Endothelial cell of umbilical vein (primary cell): ENCODE data around the gene DERL2. TPM values are rescaled to one million over a fixed set of nuclear protein-coding genes. Genes with fewer than 3 reads are reported as not detected.

Source experiments
- BruUV-seq: library from RNA; stranded (reverse); fragments of 400-500 nt; replicated peaks from 2 replicates; lab custom pipeline; 2021; lab: Mats Ljungman, UMichigan
- CTCF ChIA-PET: fragments of 300-600, 350-600 bp; sonication (Branson Sonifier 250); formaldehyde crosslinking; loops from one replicate; lab custom pipeline; 2021; ENCODE audit warnings: antibody characterized with exemption, inconsistent platforms; lab: Charles Lee
- POLR2A ChIA-PET: fragments of 300-600, 350-600 bp; sonication (Branson Sonifier 250); formaldehyde crosslinking; loops from one replicate; lab custom pipeline; 2021; ENCODE audit warnings: antibody characterized with exemption, inconsistent platforms; lab: Charles Lee
- DNase-seq: peaks from one replicate; pipeline ENCODE4 v3.0.0-alpha.2; 2011; ENCODE audit warnings: low read depth, low spot score
- FAIRE-seq: peaks from 2 replicates; lab custom pipeline; 2011; peaks lifted over from hg19 to GRCh38; lab: Jason Lieb, UNC
- H2AFZ ChIP-seq: 2 replicates; pipeline ENCODE4 v1.6.0; 2012; ENCODE audit warnings: low read depth, low read length, control low read depth, inconsistent platforms
- H3K27ac ChIP-seq: 2 replicates; pipeline ENCODE4 v1.5.1; 2011; ENCODE audit warnings: low read depth, mild to moderate bottlenecking, control low read depth, low read length, moderate library complexity; ENCODE audit not compliant: insufficient read depth
- H3K27me3 ChIP-seq, 2 experiments: 2 replicates each; pipeline versions ENCODE4 v1.6.0 to v1.6.1; 2011; ENCODE audit warnings: low read length in 2 of 2, mixed read lengths in 1 of 2; ENCODE audit not compliant: control insufficient read depth in 2 of 2, insufficient read depth in 2 of 2
- H3K36me3 ChIP-seq, 2 experiments: 2 replicates in 1 of 2; 3 replicates in 1 of 2; pipeline ENCODE4 v1.5.1; 2011; ENCODE audit warnings: low read length in 2 of 2, mild to moderate bottlenecking in 1 of 2, moderate library complexity in 1 of 2; ENCODE audit not compliant: control insufficient read depth in 2 of 2, insufficient read depth in 2 of 2; ENCODE audit errors: extremely low read depth in 1 of 2
- H3K4me1 ChIP-seq: 3 replicates; pipeline ENCODE4 v1.5.1; 2011; ENCODE audit warnings: mild to moderate bottlenecking, low read length; ENCODE audit not compliant: control insufficient read depth, insufficient read depth; ENCODE audit errors: extremely low read depth
- H3K4me2 ChIP-seq: 2 replicates; pipeline ENCODE4 v1.6.1; 2011; ENCODE audit warnings: low read length, control low read depth, mixed read lengths; ENCODE audit not compliant: insufficient read depth
- H3K4me3 ChIP-seq, 3 experiments: fragments of 200-600 bp in 1 of 3; sonication (generic), shearing (Covaris generic) in 1 of 3; replicated peaks in 1 of 3; 2 replicates each; pipeline ENCODE4 v1.5.1; 2011 to 2016; ENCODE audit warnings: control low read depth in 3 of 3, low read length in 3 of 3, mild to moderate bottlenecking in 2 of 3, inconsistent platforms in 1 of 3, low read depth in 1 of 3, moderate library complexity in 1 of 3; ENCODE audit not compliant: insufficient read depth in 1 of 3
- H3K79me2 ChIP-seq: 2 replicates; pipeline ENCODE4 v1.6.0; 2012; ENCODE audit warnings: low read length, inconsistent platforms; ENCODE audit not compliant: control insufficient read depth, insufficient read depth
- H3K9ac ChIP-seq: replicated peaks from 2 replicates; pipeline ENCODE3; 2011; ENCODE audit warnings: low read length, control low read depth; ENCODE audit not compliant: insufficient read depth; ENCODE audit errors: extremely low read depth
- H3K9me1 ChIP-seq: replicated peaks from 3 replicates; pipeline ENCODE4 v1.6.0; 2011; ENCODE audit warnings: mild to moderate bottlenecking, low read length; ENCODE audit not compliant: control insufficient read depth, insufficient read depth; ENCODE audit errors: extremely low read depth
- H3K9me3 ChIP-seq: replicated peaks from 2 replicates; pipeline ENCODE4 v1.5.1; 2012; ENCODE audit warnings: low read length, inconsistent platforms; ENCODE audit not compliant: control insufficient read depth, insufficient read depth
- H4K20me1 ChIP-seq: replicated peaks from 2 replicates; pipeline ENCODE3; 2011; ENCODE audit warnings: mild to moderate bottlenecking, low read length; ENCODE audit not compliant: control insufficient read depth, insufficient read depth; ENCODE audit errors: extremely low read depth
- CTCF ChIP-seq, 2 donors: IDR thresholded peaks; 1 replicate in 1 of 2; 2 replicates in 1 of 2; pipeline ENCODE4 v1.5.1; 2011; ENCODE audit warnings: low read length in 2 of 2, mild to moderate bottlenecking in 2 of 2, moderate library complexity in 2 of 2, control low read depth in 1 of 2, inconsistent platforms in 1 of 2, low read depth in 1 of 2; ENCODE audit not compliant: insufficient read depth in 1 of 2; ENCODE audit errors: extremely low read depth in 1 of 2
- EZH2 ChIP-seq: IDR thresholded peaks from 2 replicates; pipeline ENCODE4 v1.6.1; 2012; ENCODE audit warnings: borderline replicate concordance, low read depth, mild to moderate bottlenecking, moderate library complexity, low read length, inconsistent platforms; ENCODE audit not compliant: severe bottlenecking
- FOS ChIP-seq: IDR thresholded peaks from 2 replicates; pipeline ENCODE4 v1.6.1; 2011; ENCODE audit warnings: mild to moderate bottlenecking, low read length, moderate library complexity, borderline replicate concordance; ENCODE audit not compliant: insufficient read depth
- GATA2 ChIP-seq: IDR thresholded peaks from 2 replicates; pipeline ENCODE4 v1.7.0; 2011; ENCODE audit warnings: low read depth, mild to moderate bottlenecking, moderate library complexity, mixed read lengths, low read length; ENCODE audit not compliant: insufficient read length, insufficient read depth
- JUN ChIP-seq: IDR thresholded peaks from 2 replicates; pipeline ENCODE4 v1.6.1; 2011; ENCODE audit warnings: borderline replicate concordance, low read depth; ENCODE audit not compliant: insufficient read length, insufficient read depth
- MAX ChIP-seq: IDR thresholded peaks from 2 replicates; pipeline ENCODE4 v1.6.1; 2011; ENCODE audit not compliant: insufficient read depth, insufficient read length
- MYC ChIP-seq: IDR thresholded peaks from one replicate; pipeline ENCODE4 v1.6.1; 2011; ENCODE audit warnings: mild to moderate bottlenecking, low read depth, low read length
- POLR2A ChIP-seq: IDR thresholded peaks from 2 replicates; pipeline ENCODE4 v1.6.1; 2012; ENCODE audit warnings: low read depth, mild to moderate bottlenecking, control low read depth, low read length
- POLR2AphosphoS5 ChIP-seq: IDR thresholded peaks from 2 replicates; pipeline ENCODE4 v1.6.1; 2012; ENCODE audit warnings: low read depth, mild to moderate bottlenecking, control low read depth, low read length, moderate library complexity; ENCODE audit not compliant: insufficient read depth
- dilution Hi-C: fragments of 300-500 bp; cut with MboI; formaldehyde crosslinking; loops from one replicate; pipeline ENCODE4 v1.15.0; 2019; ENCODE audit warnings: low sequenced_read_pairs; ENCODE audit not compliant: extremely low pct_ligation_motif_present
- intact Hi-C: fragments of 100-400 bp; cut with micrococcal nuclease; formaldehyde crosslinking; loops from one replicate; pipeline ENCODE4 v1.10.0; 2022
- polyA plus RNA-seq, 4 experiments: library from polyadenylated mRNA; depleted of rRNA in 3 of 4; stranded (reverse) in 3 of 4; unstranded in 1 of 4; fragments of >200 nt; gene quantifications; 2 replicates each; pipeline versions ENCODE4 v1.2.1 to v1.2.3, GENCODE V29; 2011 to 2012; ENCODE audit warnings: missing spikeins in 1 of 4
- total RNA-seq: library from RNA; stranded (reverse); gene quantifications from 2 replicates; pipeline ENCODE4 v1.2.3, GENCODE V29; 2021

The DERL2 gene
- total and polyA plus RNA-seq, 2 donors (not counting 3 experiments of a cell fraction or from before 2014, with no cell fraction given): 84.5 to 117 TPM

GRCh38 chr17:5429191-5429887 is 56.6 kb downstream of the DERL2 start:
- Histone ChIP-seq H3K4me1 (no peaks in the 10 kb centered on the region), H3K36me3 (peaks cover 24 to 54% of the 10 kb centered on the region in 2 experiments), H3K9ac (no peak overlapping the region), H3K27me3 (no peaks in the 10 kb centered on the region), H3K9me1 (no peaks in the 10 kb centered on the region), H3K79me2 (no peaks in the 10 kb centered on the region), H3K4me2 (no peak overlapping the region), H3K9me3 (no peaks in the 10 kb centered on the region), H3K27ac (no peak overlapping the region), H3K4me3 (no peak overlapping the region), H2AFZ (no peak overlapping the region), H4K20me1 (no peaks in the 10 kb centered on the region)
- POLR2A ChIA-PET: no interaction called here
- FAIRE-seq: no peak
- TF ChIP-seq FOS: no peak
- no peak for TF ChIP-seq MYC
- TF ChIP-seq GATA2: no peak
- no peak for TF ChIP-seq JUN
- no peak for TF ChIP-seq POLR2AphosphoS5
- TF ChIP-seq MAX: no peak
- intact Hi-C loops (no loop called here), dilution Hi-C loops (no loop called here)
- DNase-seq: no peak
- CTCF ChIA-PET: interaction anchor here (6.0 kb wide), 1 partner anchor 10 kb away, joined by 43 read pairs; the partner anchor contains the start of gene C1QBP
- no TSS peak for BruUV-seq

- Histone ChIP-seq H3K27ac (no peak overlapping the region), H3K36me3 (peaks cover 27 to 39% of the 10 kb centered on the region in 2 experiments), H3K4me1 (peaks cover 6% of the 10 kb centered on the region), H2AFZ (no peak overlapping the region), H3K9me1 (no peaks in the 10 kb centered on the region), H3K4me2 (no peak overlapping the region), H3K9ac (no peak overlapping the region), H3K9me3 (no peaks in the 10 kb centered on the region), H3K27me3 (no peaks in the 10 kb centered on the region), H3K79me2 (peaks cover 11% of the 10 kb centered on the region), H3K4me3 (no peak overlapping the region), H4K20me1 (no peaks in the 10 kb centered on the region)
- intact Hi-C loops: no loop called here
- FAIRE-seq (no peak), DNase-seq (no peak)
- ChIA-PET POLR2A (no interaction called here), CTCF (interaction anchor here (6.0 kb wide), 1 partner anchor 14 kb away, joined by 43 read pairs; the partner anchor contains the start of gene C1QBP)
- BruUV-seq: no TSS peak
- dilution Hi-C loops: no loop called here
- TF ChIP-seq POLR2A (no peak), POLR2AphosphoS5 (no peak), CTCF (IDR thresholded peaks at IDR 0.05; ENCODE audit: extremely low read depth in 1 of 2, insufficient read depth in 1 of 2, low read depth in 1 of 2, low read length in 2 of 2) (no peak), EZH2 (no peak), GATA2 (no peak), FOS (no peak), MAX (no peak), MYC (no peak), JUN (no peak)
Observed at GRCh38 chr17:5425826-5426225, 60.2 kb downstream of the DERL2 start.
